GM19468 (cell line): ENCODE results near the gene PIMREG.
"Not testable (repeated sequence)": the region's sequence is repeated elsewhere in the genome, so short reads cannot be mapped to it uniquely, and the experiment has no call there.

Source experiments
- ATAC-seq: cut with Tn5 transposase; IDR thresholded peaks from one replicate; pipeline ENCODE4 v1.9.1; 2021; ENCODE audit warnings: mild to moderate bottlenecking, moderate library complexity, moderate number of reproducible peaks; ENCODE audit not compliant: unreplicated experiment; ENCODE audit errors: extremely low read depth

PIMREG gene

DNA sequence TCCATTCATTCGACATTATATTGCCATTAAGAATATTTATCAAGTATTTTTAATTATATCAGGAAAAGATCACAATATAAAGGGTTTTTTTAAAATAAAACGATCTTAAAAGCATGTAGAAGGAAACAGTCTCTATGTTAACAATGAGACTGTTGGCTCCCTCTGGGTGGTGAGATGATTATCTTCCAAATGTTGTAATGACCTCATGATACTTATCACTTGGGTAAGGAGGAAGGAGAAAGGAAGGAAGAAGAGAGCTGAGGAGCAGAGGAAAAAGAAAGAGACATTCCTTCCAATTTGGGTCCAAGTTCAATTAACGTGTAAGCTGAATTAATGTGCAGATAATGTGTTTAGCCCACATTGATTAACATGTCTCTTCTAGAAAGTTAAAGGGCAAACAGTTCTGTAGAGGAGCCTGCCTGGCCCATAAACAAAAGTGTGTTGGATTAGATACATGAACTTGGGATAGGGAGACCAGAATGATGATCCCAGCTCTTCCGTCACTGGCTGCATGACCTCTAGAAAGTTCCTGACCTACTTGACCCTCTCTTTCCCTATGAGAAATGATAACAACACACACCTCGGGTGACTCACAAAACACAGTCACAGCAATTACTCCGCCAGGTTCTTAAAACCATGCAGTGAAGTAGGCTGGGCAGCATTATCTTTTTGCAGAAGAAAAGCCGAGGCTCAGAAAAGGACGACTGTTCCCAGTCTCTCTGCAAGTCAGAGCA lies 32.0 kb downstream of the PIMREG start:
- no peak for ATAC-seq

DNA sequence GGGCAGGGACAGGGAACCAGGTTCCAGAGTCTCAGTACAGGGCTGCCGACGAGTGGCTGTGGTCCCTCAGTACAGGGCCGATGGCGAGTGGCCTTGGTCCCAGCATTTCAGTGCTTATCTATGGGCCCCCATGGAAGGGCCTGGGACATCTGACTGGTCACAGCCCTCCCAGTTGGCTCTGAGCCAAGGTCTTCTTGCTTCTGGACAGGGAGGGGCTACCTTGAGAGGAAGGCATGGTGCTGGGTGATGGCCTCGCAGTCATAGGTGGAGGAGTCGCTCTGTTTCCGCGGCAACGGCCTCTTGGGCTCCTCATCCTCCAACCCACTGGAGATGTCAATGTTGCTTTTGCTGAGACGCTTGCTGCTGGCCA lies 32.5 kb downstream of the PIMREG start:
- no peak for ATAC-seq

DNA sequence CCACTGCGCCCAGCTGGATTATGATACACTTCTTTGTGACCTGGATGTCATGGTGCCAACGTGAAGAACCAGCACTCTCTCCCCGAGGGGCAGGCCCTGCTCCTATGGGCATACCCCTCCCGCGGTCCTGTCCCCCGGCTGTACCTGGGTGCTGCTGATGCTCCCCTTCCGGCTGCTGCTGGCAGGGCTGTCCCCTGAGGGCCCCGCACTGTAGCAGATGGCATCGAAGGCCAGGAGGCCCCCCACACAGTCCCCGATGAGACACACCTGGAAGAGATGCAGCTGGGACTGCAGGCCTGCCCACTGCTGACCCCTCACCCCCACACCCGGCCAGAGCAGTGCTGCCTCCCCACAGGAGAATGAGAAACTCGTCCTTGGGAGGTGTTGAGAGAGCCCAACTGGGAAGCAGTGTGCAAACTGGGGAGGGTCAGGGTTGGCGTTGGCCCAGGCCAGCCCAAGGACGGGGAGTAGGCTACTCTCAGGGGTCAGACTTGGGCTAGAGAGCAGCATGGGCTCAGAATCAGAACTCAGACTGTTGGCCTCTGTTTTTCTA lies 33.7 kb downstream of the PIMREG start:
- no peak for ATAC-seq

DNA sequence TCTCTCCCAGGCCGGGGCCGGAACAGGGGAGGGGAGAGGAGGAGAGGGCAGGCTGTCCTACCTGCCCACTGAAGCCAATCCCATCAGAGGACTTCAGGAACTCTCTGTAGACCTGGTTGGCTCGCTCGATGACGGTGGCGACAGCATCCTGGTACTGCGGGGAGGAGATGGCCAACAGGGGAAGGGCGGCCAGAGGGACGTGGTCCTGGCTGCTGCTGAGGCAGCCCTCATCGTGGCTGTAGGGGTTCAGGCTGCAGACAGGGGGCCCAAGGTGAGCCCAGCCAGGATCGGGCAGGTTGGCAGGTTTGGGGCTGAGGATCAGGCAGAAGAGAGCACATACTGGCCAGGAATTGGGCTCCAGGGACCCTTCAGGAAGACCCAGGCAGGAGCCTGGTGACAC lies 34.2 kb downstream of the PIMREG start:
- no peak for ATAC-seq

DNA sequence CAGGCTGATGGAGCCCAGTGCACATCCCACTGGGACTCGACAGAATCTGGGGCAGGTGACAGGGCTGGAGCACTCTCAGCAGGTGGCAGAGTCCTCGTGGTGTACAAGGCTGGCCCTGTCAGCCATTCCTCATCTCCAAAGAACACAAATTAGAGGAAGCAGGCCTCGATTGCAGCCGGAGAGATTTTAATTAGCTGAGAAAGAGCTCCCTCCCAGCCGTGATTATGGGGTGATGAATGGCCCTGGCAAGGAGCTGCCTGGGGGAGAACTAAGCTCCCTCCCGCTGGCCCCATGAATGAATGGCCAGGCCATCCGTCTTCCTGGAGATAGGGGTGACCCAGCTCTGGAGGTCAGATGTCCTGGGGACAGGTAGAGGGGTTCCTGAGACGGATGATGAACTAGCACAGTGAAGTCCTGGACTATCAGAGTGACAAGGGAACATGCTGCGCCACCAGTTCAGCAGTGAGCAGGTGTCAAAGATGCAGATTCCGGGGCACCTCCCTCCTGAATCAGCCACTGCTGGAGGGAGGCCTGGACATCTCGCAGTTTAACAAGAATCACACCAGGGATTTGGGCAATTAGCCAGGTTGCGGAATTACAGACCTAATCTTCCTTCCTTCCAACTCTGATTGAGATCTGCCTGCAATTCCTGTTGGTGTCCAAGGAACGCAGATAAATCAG lies 35.5 kb downstream of the PIMREG start:
- no peak for ATAC-seq

DNA sequence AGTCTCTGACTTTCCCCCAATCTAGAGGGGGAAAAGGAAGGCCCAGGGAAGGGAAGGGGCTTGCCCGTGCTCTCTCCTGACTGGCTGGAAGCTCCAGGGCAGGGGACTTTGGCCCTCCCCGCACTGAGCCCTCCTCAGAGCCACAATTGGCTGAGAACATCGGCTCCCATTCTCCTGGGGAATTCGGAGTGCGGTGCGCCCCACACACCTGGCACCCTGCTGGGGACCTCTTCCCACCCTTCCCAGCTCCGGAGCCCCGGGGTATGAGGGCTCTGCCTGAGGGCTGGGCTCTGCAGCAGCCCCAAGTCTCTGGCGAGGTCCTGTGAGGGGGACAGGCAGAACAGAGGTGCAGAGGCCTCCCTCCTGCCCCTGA lies 36.0 kb downstream of the PIMREG start:
- ATAC-seq: no peak

DNA sequence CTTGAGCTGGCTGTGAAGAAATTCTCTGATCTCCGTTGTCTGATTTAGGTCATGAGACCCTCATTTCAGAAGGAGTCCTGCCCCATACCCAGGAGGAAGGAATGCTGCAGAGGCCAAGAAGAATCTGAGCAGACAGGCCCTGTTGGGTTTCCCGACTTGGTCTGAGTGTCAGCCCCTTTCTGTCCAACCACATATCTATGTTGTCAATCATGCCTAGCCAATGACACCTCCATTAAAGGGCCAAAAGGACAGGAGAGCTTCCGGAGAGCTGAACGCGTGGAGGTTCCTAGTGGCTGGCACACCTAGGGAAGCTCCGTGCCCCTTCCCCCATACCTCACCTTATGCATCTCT lies 37.8 kb downstream of the PIMREG start:
- no peak for ATAC-seq

DNA sequence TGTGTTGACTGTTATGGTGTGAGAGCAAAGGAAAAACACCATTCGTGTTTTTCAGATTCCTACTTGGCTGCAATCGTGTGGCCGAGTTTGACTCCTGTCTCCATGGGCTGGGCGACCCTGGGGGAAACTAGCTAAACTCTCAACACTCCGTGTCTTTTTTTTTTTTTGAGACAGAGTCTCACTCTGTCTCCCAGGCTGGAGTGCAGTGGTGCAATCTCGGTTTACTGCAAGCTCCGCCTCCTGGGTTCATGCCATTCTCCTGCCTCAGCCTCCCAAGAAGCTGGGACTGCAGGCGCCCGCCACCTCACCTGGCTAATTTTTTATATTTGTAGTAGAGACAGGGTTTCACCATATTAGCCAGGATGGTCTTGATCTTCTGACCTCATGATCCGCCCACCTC lies 38.5 kb downstream of the PIMREG start:
- not testable (repeated sequence) for ATAC-seq

DNA sequence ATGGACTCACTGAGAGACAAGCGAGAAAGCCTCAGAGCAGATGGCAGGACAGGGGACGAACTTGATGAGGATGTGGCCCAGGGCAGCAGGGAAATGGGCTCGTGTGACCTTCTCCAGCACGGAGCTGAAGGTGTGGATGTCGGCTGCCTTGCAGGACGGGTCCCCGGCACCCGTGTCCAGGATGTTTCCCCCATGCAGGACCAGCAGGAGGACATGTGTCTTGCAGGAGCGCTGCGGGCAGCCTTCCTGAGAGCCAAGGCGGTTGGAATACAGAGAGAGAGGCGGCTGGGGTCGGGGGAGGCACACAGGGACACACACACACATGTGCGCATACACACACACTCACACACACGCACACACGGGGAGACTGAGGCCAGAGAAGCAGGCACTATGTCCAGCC lies 39.3 kb downstream of the PIMREG start:
- no peak for ATAC-seq

DNA sequence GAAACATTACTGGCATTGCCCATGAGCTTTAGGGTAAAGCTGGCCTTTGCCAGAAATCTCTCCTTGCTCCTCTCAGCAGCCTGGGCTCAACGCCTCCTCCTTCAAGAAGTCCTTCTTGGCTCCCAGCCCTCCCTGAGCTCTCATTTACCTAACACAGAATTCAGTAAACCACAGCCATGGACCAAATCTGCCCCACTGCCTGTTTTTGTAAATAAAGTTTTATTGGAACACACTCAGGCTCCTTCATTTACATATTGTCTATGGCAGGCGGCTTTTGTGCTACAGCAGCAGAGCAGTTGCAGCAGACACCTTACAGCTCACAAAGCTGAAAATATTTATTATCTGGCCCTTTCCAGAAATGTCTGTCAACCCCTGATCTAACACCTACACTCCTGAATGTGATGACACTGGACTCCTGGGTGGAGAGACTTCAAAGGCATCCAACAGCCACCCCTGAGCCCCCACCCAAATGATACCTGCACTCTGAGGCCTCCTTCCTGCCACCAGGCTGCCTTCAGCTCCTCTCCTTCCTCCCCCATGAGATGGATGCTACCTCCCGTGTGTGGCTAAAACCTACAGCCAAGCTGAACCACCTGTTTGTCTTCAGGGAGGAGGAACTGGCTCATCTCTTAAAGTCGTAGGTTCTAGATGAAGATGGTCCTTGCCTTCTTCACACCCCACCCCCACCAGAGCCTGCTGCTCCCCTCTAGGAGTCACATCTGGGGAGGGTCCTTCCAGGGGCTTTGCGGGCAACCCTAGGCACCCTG lies 41.6 kb downstream of the PIMREG start:
- no peak for ATAC-seq

DNA sequence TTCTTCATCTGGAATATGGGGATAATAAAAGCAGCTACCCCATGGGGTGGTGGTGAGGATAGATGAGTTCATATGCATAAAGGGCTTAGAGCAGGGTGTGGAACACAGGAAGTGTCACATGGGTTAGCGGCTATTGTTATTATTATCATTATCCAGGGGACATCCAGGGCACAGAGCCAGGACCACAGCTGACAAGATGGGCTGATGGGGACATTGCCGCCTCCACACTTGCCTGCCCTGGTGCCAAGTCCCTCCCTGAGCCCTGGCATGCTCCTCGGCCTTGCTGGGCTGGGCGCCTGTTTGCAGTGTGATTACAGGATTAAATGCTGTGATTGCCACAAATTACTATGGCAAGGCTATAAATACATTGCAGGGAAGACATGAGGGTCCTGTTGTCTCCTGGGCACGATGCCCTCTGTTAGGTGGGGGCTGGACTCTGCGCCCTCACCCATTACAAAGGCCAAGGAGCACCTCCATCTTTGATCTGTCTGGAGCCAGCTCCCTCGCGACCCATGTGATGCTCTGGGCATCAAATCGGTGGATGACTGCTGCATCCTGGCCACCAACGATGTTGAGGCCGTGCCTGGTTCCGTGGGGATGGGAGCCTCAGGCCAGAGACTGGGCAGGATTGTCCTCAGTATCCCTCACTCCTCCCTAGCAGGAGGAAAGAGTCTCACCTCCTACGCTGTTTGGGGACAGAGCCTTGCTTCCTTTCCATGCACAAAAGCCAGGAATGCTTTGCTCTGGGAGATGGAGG lies 43.2 kb downstream of the PIMREG start:
- no peak for ATAC-seq

DNA sequence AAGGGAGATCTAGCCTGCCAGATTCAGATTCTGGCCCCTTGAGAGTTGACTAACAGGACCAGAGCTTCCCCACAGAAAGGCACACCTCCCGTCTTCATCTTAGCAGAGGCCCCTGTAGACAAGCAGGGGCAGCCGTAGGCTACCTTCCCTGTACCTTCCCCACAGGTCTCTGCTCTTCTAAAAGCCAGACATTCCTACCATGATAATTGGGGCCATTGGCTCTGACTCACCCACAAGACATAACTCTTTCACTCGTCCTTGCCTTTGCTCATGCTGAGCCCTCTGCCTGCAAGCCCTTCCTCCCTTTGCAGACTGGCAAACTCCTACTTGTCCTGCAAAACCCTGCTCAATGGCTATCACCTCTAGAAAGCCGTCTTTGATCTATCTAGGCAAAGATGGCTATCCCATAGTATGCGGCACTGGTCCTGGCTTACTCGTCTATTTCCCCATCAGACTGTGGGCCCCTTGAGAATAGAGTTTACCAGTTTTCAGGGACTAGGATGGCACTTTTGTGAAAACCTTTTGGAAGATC lies 43.8 kb downstream of the PIMREG start:
- no peak for ATAC-seq

DNA sequence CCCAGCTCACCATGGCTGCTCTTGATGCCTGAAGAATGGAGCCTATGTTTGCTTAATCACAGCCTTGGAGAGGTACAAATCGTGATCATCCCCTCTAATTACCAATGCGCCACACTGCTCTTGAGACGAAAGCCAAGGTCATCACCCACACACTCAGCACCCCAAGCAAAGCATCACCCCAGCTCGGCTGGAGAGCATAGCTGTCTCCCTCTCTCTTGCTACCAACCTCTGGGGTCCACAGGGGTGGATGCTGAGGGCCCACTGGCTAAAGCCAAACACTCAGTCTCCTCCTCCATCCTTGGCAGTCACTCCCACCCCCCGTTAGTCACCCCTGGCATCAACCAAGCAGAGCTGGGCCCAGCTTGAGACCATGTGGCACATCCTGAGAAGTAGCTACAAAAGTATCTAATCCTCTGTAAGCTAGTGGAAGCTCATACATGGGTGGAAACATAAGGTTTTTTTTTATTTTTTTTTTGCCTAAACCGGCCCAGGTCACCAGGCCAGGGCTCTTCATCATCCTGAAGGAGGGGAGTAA lies 44.8 kb downstream of the PIMREG start:
- no peak for ATAC-seq

DNA sequence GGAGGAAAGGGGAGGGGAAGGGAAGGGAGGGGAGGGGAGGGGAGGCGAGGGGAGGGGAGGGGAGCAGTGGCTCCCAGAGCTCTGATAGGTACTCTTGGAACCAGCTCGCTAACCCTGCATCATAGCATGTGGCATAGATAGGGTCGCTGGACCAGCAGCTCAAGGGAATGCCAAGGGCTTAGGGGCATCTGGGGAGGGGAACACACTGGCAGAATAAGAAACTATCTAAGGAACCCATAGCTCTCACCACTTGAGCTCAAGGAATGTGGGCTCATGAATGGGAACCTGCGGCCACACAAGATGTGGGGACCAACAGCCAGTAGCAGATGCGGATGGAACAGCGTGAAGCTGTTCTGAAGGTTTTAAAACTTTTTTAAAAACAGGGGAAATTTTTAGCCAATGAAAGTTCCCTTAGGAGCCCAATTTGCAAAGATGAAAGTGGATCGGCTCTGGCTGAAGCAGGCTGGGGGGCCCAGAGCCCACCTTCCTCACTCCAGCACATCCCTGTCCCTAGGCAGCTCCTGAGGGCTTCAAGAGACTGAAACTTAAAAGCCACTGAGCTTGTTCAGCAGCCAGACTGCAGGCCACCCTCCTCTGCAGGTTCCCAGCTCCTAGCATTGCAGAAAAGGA lies 46.9 kb downstream of the PIMREG start:
- no peak for ATAC-seq

DNA sequence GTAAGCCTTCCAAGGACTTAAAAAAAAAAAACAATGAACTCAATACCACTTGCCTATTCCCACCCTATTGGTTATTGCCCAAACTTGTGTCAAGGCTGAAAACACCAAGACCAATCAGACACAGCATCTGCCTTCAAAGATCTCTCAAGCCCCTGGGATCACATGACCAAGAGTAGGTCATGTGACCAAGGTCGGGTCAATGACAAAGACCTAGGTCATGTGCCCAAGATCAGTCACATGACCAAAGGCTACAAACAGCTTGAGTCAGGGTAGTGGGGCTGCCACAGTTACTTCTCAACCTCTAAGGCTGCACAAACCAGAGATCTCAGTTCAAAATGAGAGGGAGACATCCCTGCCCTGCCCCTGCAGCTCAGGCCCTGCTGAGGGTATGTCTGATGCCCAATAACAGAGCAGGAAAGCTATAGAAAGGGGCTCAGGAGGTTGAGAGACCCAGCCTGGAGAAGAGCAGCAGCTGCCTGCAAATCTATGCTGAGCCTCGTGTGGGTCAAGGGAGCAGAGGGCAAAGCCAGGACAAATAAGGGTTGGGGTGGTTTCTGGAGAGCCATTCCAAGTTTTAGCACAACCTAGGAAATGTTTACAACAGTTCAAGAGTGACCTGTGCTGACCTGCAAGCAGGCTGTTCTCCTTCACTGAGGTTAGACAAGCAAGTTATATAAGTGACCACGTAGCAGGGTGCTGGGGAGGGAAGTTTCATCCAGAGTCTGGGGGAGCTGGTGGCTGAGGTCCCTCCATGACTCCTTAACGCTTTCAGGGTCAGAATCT lies 48.8 kb downstream of the PIMREG start:
- ATAC-seq: no peak

DNA sequence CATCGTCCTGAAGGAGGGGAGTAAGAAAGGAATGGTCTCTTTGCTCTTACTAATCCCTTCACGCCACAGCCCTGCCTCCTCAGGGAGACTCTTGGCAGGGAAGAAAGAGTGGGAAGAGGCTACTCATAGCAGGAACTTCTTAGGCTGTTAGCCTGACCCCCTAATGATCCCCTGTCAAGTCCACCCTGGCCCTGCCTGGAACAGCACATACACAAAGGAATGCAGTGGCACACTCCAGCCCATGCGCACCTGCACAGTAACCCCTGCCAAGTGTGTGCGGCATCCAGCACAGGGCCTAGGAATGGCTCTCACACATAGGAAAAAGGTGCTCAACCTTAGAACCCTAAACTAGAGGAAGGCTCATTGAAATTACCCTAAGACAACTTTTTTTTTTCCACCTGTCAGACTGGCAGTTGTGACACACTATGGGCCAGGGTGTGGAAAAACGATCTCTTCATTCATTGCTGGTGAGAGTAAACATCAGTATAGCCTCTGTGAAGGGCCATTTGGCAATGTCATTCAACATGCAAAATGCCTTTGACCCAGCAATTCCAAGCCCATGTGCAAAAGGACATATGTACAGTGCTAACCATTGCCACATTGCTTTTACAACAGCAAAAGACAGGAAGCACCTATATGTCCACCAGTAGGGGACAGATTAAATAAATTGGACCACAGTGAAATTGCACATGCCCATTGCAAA lies 50.1 kb downstream of the PIMREG start:
- ATAC-seq: no peak

DNA sequence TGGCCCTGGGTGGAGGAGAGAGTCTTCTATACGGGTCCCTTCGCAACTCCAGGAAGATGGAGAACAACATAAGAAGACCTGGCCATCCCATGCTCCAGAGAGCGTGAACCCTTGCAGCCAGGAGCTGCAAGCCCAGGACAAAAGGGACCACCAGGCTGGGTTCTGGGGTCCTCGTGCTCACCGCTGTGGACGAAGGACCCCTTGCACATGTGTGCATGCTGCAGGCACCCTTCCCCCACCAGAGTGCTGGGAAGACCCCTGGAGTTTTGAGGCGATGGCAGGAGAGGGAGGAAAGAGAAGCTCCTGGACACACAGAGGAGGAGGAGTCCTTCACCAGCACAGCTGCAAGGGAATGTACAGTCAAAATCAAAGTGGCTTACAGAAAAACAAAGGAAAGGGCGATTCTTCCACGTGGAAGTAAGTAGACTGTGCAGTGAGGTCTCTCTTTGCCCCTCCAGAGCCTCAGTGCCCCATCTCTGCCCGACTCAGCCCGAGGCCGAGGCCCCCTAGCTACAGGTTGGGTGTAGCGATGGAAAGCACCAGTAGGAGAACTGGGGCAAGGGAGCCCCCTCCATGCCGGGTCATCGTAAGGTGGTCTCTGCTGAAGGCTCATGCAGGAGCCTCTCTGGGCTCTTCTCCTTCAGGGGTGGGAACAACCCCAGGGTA lies 51.3 kb downstream of the PIMREG start:
- ATAC-seq: no peak

DNA sequence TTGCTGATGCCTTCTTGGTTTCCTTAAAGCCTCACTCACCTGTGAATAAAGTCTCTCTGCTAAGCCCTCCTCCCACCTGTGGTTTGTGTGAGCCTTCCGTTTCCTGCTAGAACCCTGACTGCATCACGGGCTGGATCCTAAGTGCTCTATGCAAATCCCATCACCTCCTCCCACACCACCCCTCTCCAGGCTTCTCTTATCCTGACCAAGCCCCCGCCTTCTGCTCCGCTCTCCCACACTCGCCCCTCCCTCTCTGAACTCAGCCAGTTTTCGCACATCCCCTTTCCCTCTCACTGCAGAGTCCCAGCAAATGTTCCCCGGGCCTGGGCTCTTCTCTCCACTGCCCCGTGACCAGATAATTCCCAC lies 51.8 kb downstream of the PIMREG start:
- ATAC-seq: no peak
